CD14-positive monocyte (primary cell): ENCODE measurements around the gene GIMAP7. TPM values are rescaled to one million over a fixed set of nuclear protein-coding genes. Genes with fewer than 3 reads are reported as not detected.

Experiments used
- DNase-seq, 3 donors: peaks; one replicate each; pipeline ENCODE4 v3.0.0-alpha.2; 2011 to 2022
- H2AFZ ChIP-seq: 2 replicates; pipeline ENCODE4 v1.6.0; 2012; ENCODE audit warnings: mild to moderate bottlenecking, low read depth, low read length, inconsistent platforms; ENCODE audit not compliant: insufficient read depth, poor library complexity, severe bottlenecking
- H3K27ac ChIP-seq, 2 donors: 1 replicate in 1 of 2; 2 replicates in 1 of 2; pipeline ENCODE4 v1.5.1; 2012 to 2013; ENCODE audit warnings: low read length in 2 of 2, control low read depth in 1 of 2, inconsistent platforms in 1 of 2, low read depth in 1 of 2, mild to moderate bottlenecking in 1 of 2
- H3K27me3 ChIP-seq, 2 donors: one replicate each; pipeline versions ENCODE4 v1.6.0 to v1.6.1; 2011 to 2013; ENCODE audit warnings: low read length in 2 of 2; ENCODE audit not compliant: control insufficient read depth in 2 of 2, insufficient read depth in 2 of 2
- H3K36me3 ChIP-seq, 2 donors: replicated peaks in 1 of 2; 1 replicate in 1 of 2; 2 replicates in 1 of 2; pipeline versions ENCODE4 v1.5.1 to v1.6.1; 2012 to 2013; ENCODE audit warnings: low read length in 2 of 2, control low read depth in 1 of 2, inconsistent platforms in 1 of 2, mild to moderate bottlenecking in 1 of 2; ENCODE audit not compliant: insufficient read depth in 2 of 2, control insufficient read depth in 1 of 2
- H3K4me1 ChIP-seq, 2 donors: 1 replicate in 1 of 2; 2 replicates in 1 of 2; pipeline versions ENCODE4 v1.5.1 to v1.6.1; 2012 to 2013; ENCODE audit warnings: low read length in 2 of 2, control low read depth in 1 of 2, inconsistent platforms in 1 of 2, mild to moderate bottlenecking in 1 of 2, moderate library complexity in 1 of 2; ENCODE audit not compliant: insufficient read depth in 2 of 2, control insufficient read depth in 1 of 2
- H3K4me2 ChIP-seq: replicated peaks from 2 replicates; pipeline ENCODE3; 2012; ENCODE audit warnings: low read length, moderate library complexity, mild to moderate bottlenecking; ENCODE audit not compliant: poor library complexity, severe bottlenecking; ENCODE audit errors: extremely low read depth
- H3K4me3 ChIP-seq, 3 experiments: fragments of 200-600 bp in 1 of 3; sonication (generic) in 1 of 3; replicated peaks in 1 of 3; 1 replicate in 2 of 3; 2 replicates in 1 of 3; pipeline ENCODE4 v1.5.1; 2011 to 2013; ENCODE audit warnings: low read length in 3 of 3, mild to moderate bottlenecking in 3 of 3, control low read depth in 2 of 3, low read depth in 2 of 3, inconsistent platforms in 1 of 3, moderate library complexity in 1 of 3
- H3K79me2 ChIP-seq: 2 replicates; pipeline ENCODE4 v1.6.0; 2012; ENCODE audit warnings: mild to moderate bottlenecking, control low read depth, inconsistent platforms, low read length, moderate library complexity; ENCODE audit not compliant: insufficient read depth
- H3K9ac ChIP-seq: 2 replicates; pipeline ENCODE4 v1.6.0; 2017; ENCODE audit warnings: low read length, mild to moderate bottlenecking; ENCODE audit not compliant: insufficient read depth, poor library complexity, severe bottlenecking
- H3K9me3 ChIP-seq, 2 donors: replicated peaks in 1 of 2; 1 replicate in 1 of 2; 2 replicates in 1 of 2; pipeline versions ENCODE4 v1.5.1 to v1.6.1; 2012 to 2013; ENCODE audit warnings: low read length in 2 of 2, control low read depth in 1 of 2; ENCODE audit not compliant: control insufficient read depth in 1 of 2, insufficient read depth in 1 of 2
- H4K20me1 ChIP-seq: 2 replicates; pipeline ENCODE4 v1.6.0; 2012; ENCODE audit warnings: mild to moderate bottlenecking, low read length, control low read depth, moderate library complexity; ENCODE audit not compliant: insufficient read depth
- H3K27ac Mint-ChIP-seq, 7 donors: one replicate each; pipeline ENCODE4 v1.8.0; 2020; ENCODE audit warnings: mild to moderate bottlenecking in 7 of 7, mixed read lengths in 7 of 7, moderate library complexity in 6 of 7, inconsistent platforms in 2 of 7
- H3K27me3 Mint-ChIP-seq, 3 donors: one replicate each; pipeline ENCODE4 v1.8.0; 2021 to 2022; ENCODE audit warnings: low read depth in 3 of 3, mild to moderate bottlenecking in 3 of 3, mixed read lengths in 3 of 3, moderate library complexity in 3 of 3, inconsistent platforms in 1 of 3
- H3K36me3 Mint-ChIP-seq, 2 donors: one replicate each; pipeline ENCODE4 v1.8.0; 2020; ENCODE audit warnings: mixed read lengths in 2 of 2, inconsistent platforms in 1 of 2, mild to moderate bottlenecking in 1 of 2
- H3K4me1 Mint-ChIP-seq: one replicate; pipeline ENCODE4 v1.8.0; 2020; ENCODE audit warnings: mild to moderate bottlenecking, mixed read lengths
- H3K4me3 Mint-ChIP-seq, 2 donors: one replicate each; pipeline ENCODE4 v1.8.0; 2020; ENCODE audit warnings: mild to moderate bottlenecking in 2 of 2, mixed read lengths in 2 of 2, moderate library complexity in 1 of 2
- H3K9me3 Mint-ChIP-seq, 7 donors: one replicate each; pipeline ENCODE4 v1.8.0; 2020 to 2022; ENCODE audit warnings: mixed read lengths in 7 of 7, mild to moderate bottlenecking in 6 of 7, moderate library complexity in 6 of 7, inconsistent platforms in 2 of 7
- CTCF ChIP-seq: fragments of 200-600 bp; IDR thresholded peaks from one replicate; pipeline ENCODE4 v1.8.0; 2022; ENCODE audit warnings: antibody characterized with exemption, mild to moderate bottlenecking
- WGBS: methylation state at CpG from one replicate; pipeline ENCODE4 v1.1.5; 2013; ENCODE audit warnings: missing lambda C conversion rate; ENCODE audit not compliant: insufficient coverage; 5-methylcytosine and 5-hydroxymethylcytosine counted together
- intact Hi-C, 2 donors: fragments of 100-400 bp; cut with micrococcal nuclease; formaldehyde crosslinking; loops; one replicate each; pipeline versions ENCODE4 v1.15.0 to v1.15.1; 2023
- polyA minus RNA-seq: library from RNA; depleted of rRNA, polyadenylated mRNA; stranded (reverse); fragments of >200 nt; gene quantifications from 2 replicates; pipeline ENCODE4 v1.2.3, GENCODE V29; 2012
- polyA plus RNA-seq, 3 donors: library from polyadenylated mRNA; depleted of rRNA in 1 of 3; unstranded in 2 of 3; stranded (reverse) in 1 of 3; fragments of 300-500 nt in 2 of 3; fragments of >200 nt in 1 of 3; fragmentation: Illumina TruSeq in 2 of 3; gene quantifications; 1 replicate in 2 of 3; 2 replicates in 1 of 3; pipeline ENCODE4 v1.2.3, GENCODE V29; 2012 to 2021
- total RNA-seq, 12 experiments: library from RNA in 1 of 12; stranded (reverse) in 1 of 12; fragments of 120-200 nt in 1 of 12; gene quantifications; one replicate each; pipeline ENCODE4 v1.2.4 and lab custom pipeline; 2013 to 2026; ENCODE audit warnings: mixed read lengths in 6 of 12, inconsistent platforms in 1 of 12

Gene GIMAP7
- 113 TPM for total RNA-seq (2013)
- 100 to 1,000 TPM in 1 of 3 donors, 10 to 100 TPM in 2; 26.2 to 115 (median 54.5) TPM for polyA plus RNA-seq
- polyA minus RNA-seq, result 37.4 and 75.2 TPM in 2 replicates
- 0 to 7.2 (median 1.8) reads per million in 11 experiments for total RNA-seq (lab: John Stamatoyannopoulos, UW)

- DNase-seq, result peak; percentile 10 to 27 (median 15)
- WGBS, result 0% methylated on average over 1 of the region's 3 CpGs
- intact Hi-C loops, result loop anchor here in 1 of 2 donors (5.0 kb wide), 1 partner anchor 62 kb away; the partner anchor contains the start of gene GIMAP8
- peak within 1 kb of the TSS; percentile 91 for H3K4me2 ChIP-seq
- peaks cover 15% of the 10 kb centered on the region for H4K20me1 ChIP-seq
- H3K79me2 ChIP-seq, result peaks cover 67% of the 10 kb centered on the region
- H3K27me3 ChIP-seq, result no peaks in the 10 kb centered on the region
- peak within 1 kb of the TSS; percentile 74 to 97 (median 94) for H3K27ac Mint-ChIP-seq
- peaks cover 0 to 2% (median 0%) of the 10 kb centered on the region in 3 donors for H3K27me3 Mint-ChIP-seq
- TF ChIP-seq CTCF, result no peak
- peak within 1 kb of the TSS; percentile 29 for H2AFZ ChIP-seq
- H3K36me3 Mint-ChIP-seq, result peaks cover 10 to 18% of the 10 kb centered on the region in 2 donors
- peak within 1 kb of the TSS; percentile 60 to 81 for H3K27ac ChIP-seq
- H3K36me3 ChIP-seq, result peaks cover 4 to 6% of the 10 kb centered on the region in 2 donors
- H3K9me3 ChIP-seq, result peaks cover 0 to under 1% of the 10 kb centered on the region in 2 donors
- H3K4me1 Mint-ChIP-seq, result peaks cover 48% of the 10 kb centered on the region
- H3K9ac ChIP-seq, result peak within 1 kb of the TSS; percentile 68
- peak within 1 kb of the TSS; percentile 66 to 100 (median 81) for H3K4me3 ChIP-seq
- H3K4me3 Mint-ChIP-seq, result peak within 1 kb of the TSS; percentile 100
- peaks cover 20 to 39% of the 10 kb centered on the region in 2 donors for H3K4me1 ChIP-seq
- peaks cover 2 to 7% (median 3%) of the 10 kb centered on the region in 7 donors for H3K9me3 Mint-ChIP-seq
Observed at GRCh38 chr7:150514748-150515222, at the start of gene GIMAP7. Gene GIMAP7, plus strand, starts transcription at chr7:150514872. Its CDS starts 5,103 bp downstream, at chr7:150519975.

GRCh38 chr7:150464962-150465361 is 49.7 kb upstream of the GIMAP7 start:
- no peak for TF ChIP-seq CTCF
- DNase-seq, result no peak
- Histone ChIP-seq H3K36me3 (peaks cover 64 to 98% of the 10 kb centered on the region in 2 donors), H3K27ac (peak overlapping the region in 1 of 2 donors; percentile 63), H3K27me3 (no peaks in the 10 kb centered on the region), H3K4me1 (peaks cover 55 to 62% of the 10 kb centered on the region in 2 donors), H3K4me2 (peak overlapping the region; percentile 17), H3K4me3 (no peak overlapping the region), H2AFZ (no peak overlapping the region), H3K79me2 (peaks cover 100% of the 10 kb centered on the region), H3K9ac (no peak overlapping the region), H3K9me3 (peaks cover 16 to 28% of the 10 kb centered on the region in 2 donors), H4K20me1 (peaks cover 93% of the 10 kb centered on the region)
- 100% methylated on average over 1 of the region's 1 CpG for whole genome bisulfite sequencing
- Mint-ChIP-seq H3K27ac (peak overlapping the region in 2 of 7 donors; percentile 43 to 46), H3K36me3 (peaks cover 89 to 96% of the 10 kb centered on the region in 2 donors), H3K4me1 (peaks cover 70% of the 10 kb centered on the region), H3K27me3 (no peaks in the 10 kb centered on the region), H3K4me3 (no peak overlapping the region), H3K9me3 (peaks cover 19 to 42% (median 28%) of the 10 kb centered on the region in 7 donors)
- intact Hi-C loops, result no loop called here
